Right cardiac atrium (tissue), 5 donors: ENCODE results near the gene BEST3. TPM values are rescaled to one million over a fixed set of nuclear protein-coding genes. Genes with fewer than 3 reads are reported as not detected.

Source experiments
- ATAC-seq, 2 donors: fragments of 200-7000 bp; cut with Tn5 transposase; one replicate each; pipeline versions ENCODE4 v1.8.0 to v1.9.1; 2020; ENCODE audit warnings: moderate library complexity in 2 of 2, mild to moderate bottlenecking in 1 of 2
- DNase-seq, 3 donors: peaks; one replicate each; pipeline ENCODE4 v3.0.0-alpha.2; 2020
- H3K27ac ChIP-seq: one replicate; pipeline ENCODE4 v1.5.1; 2013; ENCODE audit warnings: mild to moderate bottlenecking, low read length, control low read depth, moderate library complexity
- H3K27me3 ChIP-seq: one replicate; pipeline ENCODE4 v1.6.1; 2013; ENCODE audit not compliant: control insufficient read depth, insufficient read depth
- H3K4me1 ChIP-seq: one replicate; pipeline ENCODE4 v1.6.1; 2013; ENCODE audit warnings: low read length; ENCODE audit not compliant: control insufficient read depth, insufficient read depth
- H3K4me3 ChIP-seq: one replicate; pipeline ENCODE4 v1.5.1; 2013; ENCODE audit warnings: low read length, control low read depth
- H3K9me3 ChIP-seq: one replicate; pipeline ENCODE4 v1.6.1; 2013; ENCODE audit warnings: low read length; ENCODE audit not compliant: control insufficient read depth
- WGBS: extraction: QIAGEN DNeasy Blood & Tissue Kit; methylation state at CpG from one replicate; pipeline ENCODE4 v1.1.7; 2013; 5-methylcytosine and 5-hydroxymethylcytosine counted together
- intact Hi-C, 4 donors: fragments of 100-400 bp; cut with DNase I; formaldehyde crosslinking; loops; one replicate each; pipeline versions ENCODE4 v1.11.0 to v1.14.0; 2022 to 2023
- polyA plus RNA-seq: library from polyadenylated mRNA; stranded (reverse); fragments of 200-250 nt; gene quantifications from one replicate; pipeline ENCODE4 v1.2.3, GENCODE V29; 2013
- total RNA-seq, 4 donors: library from RNA; stranded (reverse); fragmentation: NEBNext Ultra II Directional; extraction: Animal tissue kit (Norgen Biotek cat#: 25700); gene quantifications; one replicate each; pipeline ENCODE4 v1.2.1, GENCODE V29; 2021
- donor health status: healthy with polysubstance abuse.
- donor health status: DM: no; HTN: yes; CAD: no.
- donor health status: DM: no; HTN: no; CAD: no.
- donor health status: DM: no; HTN: yes; CAD: no; lungs with severe emphysema.
- donor health status: DM: yes; HTN: yes; CAD: no.

BEST3 gene
- total and polyA plus RNA-seq, 5 donors, result 0.15 TPM; not detected in 4

DNA sequence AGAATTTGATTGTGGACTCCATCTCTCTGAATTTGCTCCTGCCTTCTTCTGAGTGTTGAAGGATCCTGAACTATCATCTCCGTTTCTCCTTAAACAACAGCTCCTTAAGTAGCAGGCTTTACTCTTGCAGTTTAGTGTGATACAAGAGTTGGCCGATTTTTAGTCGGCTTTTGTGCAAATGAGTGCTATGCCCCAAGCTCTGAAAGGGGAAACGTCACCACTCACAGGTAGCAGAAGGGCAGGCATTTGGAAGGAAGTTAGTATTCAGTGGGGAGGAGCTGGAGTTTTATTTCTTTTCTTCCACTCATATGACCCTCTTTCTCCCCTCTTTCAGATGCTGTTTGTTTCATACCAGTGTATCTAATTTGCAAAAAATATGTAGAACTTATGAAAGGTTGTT lies 51.9 kb downstream of the BEST3 start:
- Histone ChIP-seq H3K4me1 (no peaks in the 10 kb centered on the region), H3K9me3 (no peaks in the 10 kb centered on the region), H3K27me3 (no peaks in the 10 kb centered on the region), H3K4me3 (no peak overlapping the region), H3K27ac (no peak overlapping the region)
- intact Hi-C loops, result no loop called here
- ATAC-seq (no peak), DNase-seq (no peak)
- 70% methylated on average over 4 of the region's 4 CpGs for WGBS

DNA sequence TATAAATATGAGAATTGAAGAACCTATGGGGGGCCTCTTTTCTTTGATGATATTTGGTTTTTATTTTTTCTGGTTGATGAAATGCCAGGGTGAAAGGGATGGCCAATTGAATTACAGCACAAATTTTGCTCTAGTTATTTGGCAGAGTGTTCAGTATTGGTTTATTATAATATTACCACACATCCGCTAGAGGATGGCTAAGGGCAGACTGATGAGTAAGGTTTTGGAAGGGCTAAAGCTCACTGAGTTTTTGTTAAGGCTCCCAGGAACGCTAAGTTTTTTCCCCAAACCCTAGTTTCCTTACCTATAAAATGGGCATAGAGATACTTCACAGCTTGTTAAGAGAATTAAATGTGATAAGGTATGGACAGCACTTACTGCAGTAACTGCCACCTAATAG lies 54.1 kb downstream of the BEST3 start:
- H3K27ac ChIP-seq, result no peak overlapping the region
- no peaks in the 10 kb centered on the region for H3K9me3 ChIP-seq
- DNase-seq, result no peak
- no peak for ATAC-seq
- H3K4me1 ChIP-seq, result no peaks in the 10 kb centered on the region
- H3K27me3 ChIP-seq, result no peaks in the 10 kb centered on the region
- H3K4me3 ChIP-seq, result no peak overlapping the region
- 93% methylated on average over 2 of the region's 2 CpGs for WGBS
- intact Hi-C loops, result no loop called here

DNA sequence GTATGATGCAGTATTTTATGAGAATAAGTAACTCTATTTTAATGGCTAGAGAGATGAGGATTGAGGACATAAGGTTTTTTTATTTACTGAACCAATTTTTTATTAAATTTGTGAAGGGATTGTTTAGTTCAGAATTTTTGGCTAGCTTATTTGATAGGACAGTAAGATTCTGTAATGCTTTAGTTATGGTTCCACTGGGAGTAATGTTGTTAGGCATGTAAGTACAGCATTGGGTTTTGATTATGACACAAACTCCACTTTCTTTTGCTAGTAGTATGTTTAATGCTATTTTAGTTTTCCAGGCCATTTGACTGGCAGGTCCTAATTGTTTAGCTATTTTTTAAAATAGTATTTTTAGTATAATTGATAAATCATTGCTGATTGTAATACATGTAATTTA lies 54.6 kb downstream of the BEST3 start:
- ATAC-seq, result no peak
- Histone ChIP-seq H3K27me3 (no peaks in the 10 kb centered on the region), H3K4me1 (no peaks in the 10 kb centered on the region), H3K4me3 (no peak overlapping the region), H3K27ac (no peak overlapping the region), H3K9me3 (no peaks in the 10 kb centered on the region)
- no peak for DNase-seq
- intact Hi-C loops, result no loop called here

DNA sequence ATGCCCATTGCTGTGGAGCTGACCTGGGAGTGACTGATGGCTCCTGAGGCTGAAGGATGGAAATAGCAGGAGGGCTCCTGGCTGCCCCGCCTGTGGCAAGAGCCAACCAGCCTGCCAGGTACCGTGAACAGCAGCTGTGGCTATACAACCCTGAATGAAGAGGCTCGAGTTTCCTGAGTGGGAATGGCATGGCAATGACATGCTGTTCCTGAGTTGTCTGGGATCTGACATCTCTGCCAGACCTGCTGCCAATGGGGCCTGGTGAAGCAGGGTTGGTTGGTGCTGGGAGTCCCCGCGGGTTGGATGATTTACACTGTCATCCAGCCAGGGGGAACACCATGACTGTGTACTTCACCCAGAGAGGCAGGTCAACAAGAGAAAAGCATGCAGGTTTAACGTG lies 56.6 kb downstream of the BEST3 start:
- H3K4me3 ChIP-seq, result no peak overlapping the region
- ATAC-seq (peak; percentile 37 to 53), DNase-seq (no peak)
- no peaks in the 10 kb centered on the region for H3K9me3 ChIP-seq
- intact Hi-C loops, result no loop called here
- no peaks in the 10 kb centered on the region for H3K4me1 ChIP-seq
- no peak overlapping the region for H3K27ac ChIP-seq
- WGBS, result 71% methylated on average over 6 of the region's 6 CpGs
- no peaks in the 10 kb centered on the region for H3K27me3 ChIP-seq

DNA sequence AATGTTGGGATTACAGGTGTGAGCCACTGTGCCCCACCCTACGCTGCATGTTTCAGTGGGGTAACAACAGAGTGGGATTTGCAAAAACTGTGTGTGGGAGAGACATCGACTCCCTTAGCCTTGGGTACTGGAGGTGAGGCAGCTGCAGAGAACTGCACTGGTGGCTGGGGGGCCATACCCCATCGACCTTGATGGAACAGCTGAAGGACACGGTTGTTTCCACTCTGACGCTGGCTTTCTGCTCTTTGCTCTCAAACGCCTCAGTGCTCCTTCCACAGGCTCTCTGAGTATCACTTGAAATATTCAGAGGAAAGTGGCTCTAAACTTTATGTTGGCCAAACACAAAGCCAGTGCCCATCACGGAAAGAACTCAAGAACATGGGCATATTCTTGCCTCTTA lies 57.6 kb downstream of the BEST3 start:
- no peak overlapping the region for H3K27ac ChIP-seq
- no peaks in the 10 kb centered on the region for H3K27me3 ChIP-seq
- intact Hi-C loops, result no loop called here
- H3K4me1 ChIP-seq, result no peaks in the 10 kb centered on the region
- H3K9me3 ChIP-seq, result no peaks in the 10 kb centered on the region
- no peak for ATAC-seq
- no peak overlapping the region for H3K4me3 ChIP-seq
- WGBS, result 83% methylated on average over 7 of the region's 7 CpGs
- DNase-seq, result no peak

DNA sequence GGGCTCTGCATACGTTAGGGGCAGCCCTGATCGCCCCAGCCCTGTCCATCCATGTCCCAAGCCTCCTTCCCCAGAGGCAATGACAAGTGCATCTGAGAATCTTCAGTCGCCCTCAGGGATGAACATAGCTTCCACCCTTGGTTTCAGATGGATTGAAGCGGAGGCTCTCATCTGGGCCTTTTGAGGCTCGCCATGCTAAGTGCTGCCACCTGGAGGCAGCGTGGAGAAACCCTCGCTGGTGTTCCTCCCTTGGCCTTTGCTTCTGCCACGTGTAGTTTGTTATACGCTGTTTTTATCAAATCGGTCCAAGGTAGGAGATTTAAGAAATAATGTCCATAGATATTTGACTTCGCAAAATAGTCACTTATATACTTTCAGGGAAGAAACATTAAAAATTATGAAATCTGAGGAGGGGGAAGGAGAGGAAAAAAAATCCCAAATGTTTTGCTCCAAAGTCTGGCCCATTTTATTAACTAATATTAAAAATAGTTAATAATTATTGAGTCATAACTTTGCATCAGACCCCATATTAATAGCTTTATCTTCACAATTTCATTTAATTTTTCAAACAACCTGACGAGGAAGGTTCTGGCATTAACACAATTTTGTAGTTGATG lies 59.6 kb downstream of the BEST3 start:
- H3K9me3 ChIP-seq, result no peaks in the 10 kb centered on the region
- intact Hi-C loops, result loop anchor here in 1 of 4 donors (10.0 kb wide), 1 partner anchor 255 kb away; no protein-coding TSS in a partner anchor
- H3K27me3 ChIP-seq, result no peaks in the 10 kb centered on the region
- H3K27ac ChIP-seq, result no peak overlapping the region
- ATAC-seq (peak; percentile 81 to 83), DNase-seq (peak; percentile 63 to 85 (median 85))
- H3K4me1 ChIP-seq, result no peaks in the 10 kb centered on the region
- 27% methylated on average over 12 of the region's 12 CpGs for whole genome bisulfite sequencing
- no peak overlapping the region for H3K4me3 ChIP-seq

DNA sequence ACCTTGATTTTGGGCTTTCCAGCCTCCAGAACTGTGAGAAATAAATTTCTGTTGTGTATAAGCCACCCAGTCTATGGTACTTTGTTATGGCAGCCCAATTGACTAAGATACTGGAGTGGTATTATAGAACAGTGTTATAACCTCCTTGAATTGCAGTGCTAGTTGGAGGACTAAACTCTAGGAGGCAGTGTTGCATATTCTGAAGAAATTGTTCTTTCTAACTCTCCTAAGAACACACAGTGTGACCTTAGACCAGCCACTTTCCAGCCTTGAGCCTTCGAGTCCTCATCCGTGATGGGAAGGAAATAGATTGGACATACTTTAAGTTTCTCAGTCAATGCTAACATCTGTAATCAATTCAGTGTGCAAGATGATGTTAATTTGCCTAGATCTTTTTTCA lies 66.0 kb downstream of the BEST3 start:
- Histone ChIP-seq H3K4me1 (no peaks in the 10 kb centered on the region), H3K27me3 (no peaks in the 10 kb centered on the region), H3K9me3 (no peaks in the 10 kb centered on the region), H3K27ac (no peak overlapping the region), H3K4me3 (no peak overlapping the region)
- WGBS, result 92% methylated on average over 2 of the region's 2 CpGs
- ATAC-seq (no peak), DNase-seq (no peak)
- intact Hi-C loops, result loop anchor here in 1 of 4 donors (10.0 kb wide), 1 partner anchor 248 kb away; no protein-coding TSS in a partner anchor

DNA sequence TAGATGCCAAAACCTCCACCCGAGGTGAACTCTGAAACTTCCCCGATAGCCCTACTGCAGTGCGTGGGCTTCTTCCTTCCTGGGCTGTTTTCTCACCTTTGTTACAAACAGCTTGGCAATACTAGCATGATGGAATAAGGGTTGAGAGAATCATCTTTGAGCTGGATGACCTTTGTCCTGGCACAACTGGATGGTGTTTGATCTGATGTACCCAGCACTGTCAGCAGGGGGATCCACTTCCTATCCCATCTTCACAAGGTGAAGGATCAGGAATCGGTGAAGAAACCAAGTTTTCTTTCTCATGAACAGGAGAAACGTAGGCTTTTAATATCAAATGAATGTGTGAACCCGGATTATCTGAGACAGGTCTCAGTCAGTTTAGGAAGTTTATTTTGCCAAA lies 68.9 kb downstream of the BEST3 start:
- H3K4me3 ChIP-seq, result no peak overlapping the region
- DNase-seq, result no peak
- intact Hi-C loops, result loop anchor here in 1 of 4 donors (10.0 kb wide), 1 partner anchor 245 kb away; no protein-coding TSS in a partner anchor
- no peak overlapping the region for H3K27ac ChIP-seq
- no peak for ATAC-seq
- H3K27me3 ChIP-seq, result no peaks in the 10 kb centered on the region
- 82% methylated on average over 6 of the region's 6 CpGs for WGBS
- H3K9me3 ChIP-seq, result no peaks in the 10 kb centered on the region
- H3K4me1 ChIP-seq, result no peaks in the 10 kb centered on the region

DNA sequence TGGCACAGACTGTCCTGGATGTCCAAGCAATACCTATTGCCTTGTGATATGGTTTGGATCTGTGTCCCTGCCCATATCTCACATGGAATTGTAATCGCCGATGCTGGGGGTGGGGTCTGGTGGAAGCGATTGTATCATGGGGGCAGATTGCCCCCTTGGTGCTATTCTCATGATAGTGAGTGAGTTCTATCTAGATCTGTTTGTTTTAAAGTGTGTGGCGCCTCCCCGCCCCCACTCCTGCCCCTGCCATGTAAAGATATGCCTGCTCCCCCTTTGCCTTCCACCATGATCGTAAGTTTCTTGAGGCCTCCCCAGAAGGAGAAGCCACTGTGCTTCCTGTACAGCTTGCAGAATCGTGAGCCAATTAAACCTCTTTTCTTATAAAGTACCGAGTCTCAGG lies 71.6 kb downstream of the BEST3 start:
- H3K27me3 ChIP-seq, result no peaks in the 10 kb centered on the region
- H3K4me3 ChIP-seq, result no peak overlapping the region
- ATAC-seq (no peak), DNase-seq (no peak)
- 66% methylated on average over 8 of the region's 8 CpGs for WGBS
- intact Hi-C loops, result no loop called here
- no peak overlapping the region for H3K27ac ChIP-seq
- H3K9me3 ChIP-seq, result no peaks in the 10 kb centered on the region
- H3K4me1 ChIP-seq, result no peaks in the 10 kb centered on the region

DNA sequence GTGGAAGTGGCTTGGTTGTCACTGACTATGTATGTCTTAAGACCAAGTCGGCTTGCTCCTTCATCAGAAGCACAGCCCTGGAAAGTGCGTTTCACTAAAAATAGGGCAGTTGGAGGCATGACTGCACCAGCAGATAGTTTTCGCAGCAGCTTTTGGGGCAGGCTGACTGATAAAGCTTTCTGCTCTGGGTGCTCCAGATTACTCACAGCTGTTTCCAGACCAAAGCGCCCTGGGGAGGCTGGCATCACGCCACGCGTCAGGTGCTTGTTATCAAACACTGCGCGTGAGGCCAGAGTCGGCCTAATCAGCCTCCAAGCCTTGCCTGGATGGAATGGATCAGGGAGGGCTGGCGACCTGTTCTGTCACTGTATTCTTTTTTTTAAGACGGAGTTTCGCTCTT lies 75.1 kb downstream of the BEST3 start:
- Histone ChIP-seq H3K9me3 (no peaks in the 10 kb centered on the region), H3K4me3 (no peak overlapping the region), H3K4me1 (no peaks in the 10 kb centered on the region), H3K27ac (peak overlapping the region; percentile 8), H3K27me3 (no peaks in the 10 kb centered on the region)
- intact Hi-C loops, result no loop called here
- 37% methylated on average over 13 of the region's 13 CpGs for WGBS
- peak; percentile 68 to 74 for ATAC-seq
- peak; percentile 62 to 88 (median 83) for DNase-seq

DNA sequence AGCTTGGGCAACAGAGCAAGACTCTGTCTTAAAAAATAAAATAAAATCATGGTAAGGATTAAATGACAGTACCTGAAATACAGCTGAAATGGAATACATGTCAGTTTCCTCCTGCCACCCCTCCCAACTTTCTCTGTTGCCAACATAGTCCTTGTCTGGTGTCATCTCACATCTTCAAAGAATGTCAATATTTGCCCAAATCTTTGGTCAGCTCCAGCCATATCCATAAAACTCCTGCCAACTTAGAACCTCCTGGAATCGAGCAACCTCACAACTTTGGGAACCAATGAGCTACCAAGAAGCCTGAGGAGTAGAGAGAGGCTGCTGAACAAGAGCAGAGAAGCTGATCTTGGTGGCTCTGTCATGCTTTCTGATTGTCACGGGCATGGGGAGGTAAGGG lies 77.6 kb downstream of the BEST3 start:
- WGBS, result 86% methylated on average over 2 of the region's 2 CpGs
- no peak overlapping the region for H3K27ac ChIP-seq
- no peaks in the 10 kb centered on the region for H3K27me3 ChIP-seq
- DNase-seq, result no peak
- ATAC-seq, result no peak
- no peak overlapping the region for H3K4me3 ChIP-seq
- no peaks in the 10 kb centered on the region for H3K4me1 ChIP-seq
- intact Hi-C loops, result no loop called here
- H3K9me3 ChIP-seq, result no peaks in the 10 kb centered on the region

DNA sequence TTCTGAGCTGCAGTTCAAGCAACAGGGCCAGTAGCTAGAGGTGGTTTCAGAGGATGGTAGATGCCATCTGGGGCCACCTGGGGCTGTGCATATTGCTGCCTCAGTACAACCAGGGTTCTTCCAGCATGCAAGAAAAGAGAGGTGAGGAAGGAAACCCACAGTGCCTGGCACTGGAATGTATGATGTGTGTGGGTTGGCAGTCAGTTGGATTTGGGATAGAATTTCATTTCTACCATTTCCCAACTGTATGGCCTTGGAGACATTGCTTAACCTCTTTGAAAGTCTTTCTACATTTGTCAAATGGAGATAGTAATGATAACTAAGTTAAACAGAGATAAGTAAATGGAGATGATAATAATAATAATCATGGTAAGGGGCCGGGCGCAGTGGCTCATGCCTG lies 78.2 kb downstream of the BEST3 start:
- Histone ChIP-seq H3K4me3 (no peak overlapping the region), H3K9me3 (no peaks in the 10 kb centered on the region), H3K27ac (no peak overlapping the region), H3K27me3 (no peaks in the 10 kb centered on the region), H3K4me1 (no peaks in the 10 kb centered on the region)
- 94% methylated on average over 2 of the region's 2 CpGs for WGBS
- DNase-seq (no peak), ATAC-seq (no peak)
- intact Hi-C loops, result no loop called here
